ENCODE results near the gene VWA5A. TPM values are rescaled to one million over a fixed set of nuclear protein-coding genes. Genes with fewer than 3 reads are reported as not detected.
"Not testable (repeated sequence)": the region's sequence is repeated elsewhere in the genome, so short reads cannot be mapped to it uniquely, and the experiment has no call there.

Gene VWA5A
- total RNA-seq, 2 donors from 2014 or later: 4.4 to 12.5 TPM

DNA sequence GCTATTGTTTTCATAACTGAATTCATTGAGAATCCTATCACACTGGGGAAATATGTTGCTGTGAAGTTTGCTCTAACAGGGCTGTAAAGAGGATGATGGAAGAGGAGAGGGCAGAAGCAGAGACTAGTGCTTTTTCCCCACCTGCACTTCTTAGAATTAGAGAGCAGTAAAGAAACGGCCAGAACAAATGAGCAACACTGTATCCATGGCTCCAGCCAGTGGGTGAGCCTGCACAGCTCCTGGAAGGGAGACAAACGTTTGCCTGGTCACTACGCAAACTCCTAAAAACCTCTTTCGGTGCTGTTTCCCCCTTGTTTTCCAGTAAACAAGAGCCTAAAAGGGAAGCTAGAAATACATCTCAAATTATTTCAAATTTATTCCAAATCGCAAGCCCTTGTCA lies 45.7 kb downstream of the VWA5A start:
- Mint-ChIP-seq H3K4me3 (no peak overlapping the region), H3K27me3 (peaks cover 15 to 32% of the 10 kb centered on the region in 2 donors), H3K9me3 (no peaks in the 10 kb centered on the region), H3K4me1 (ENCODE audit: low read depth in 2 of 2) (no peaks in the 10 kb centered on the region), H3K27ac (no peak overlapping the region), H3K36me3 (no peaks in the 10 kb centered on the region)
- no peak for ATAC-seq
- no peak for DNase-seq (ENCODE audit: low spot score)

DNA sequence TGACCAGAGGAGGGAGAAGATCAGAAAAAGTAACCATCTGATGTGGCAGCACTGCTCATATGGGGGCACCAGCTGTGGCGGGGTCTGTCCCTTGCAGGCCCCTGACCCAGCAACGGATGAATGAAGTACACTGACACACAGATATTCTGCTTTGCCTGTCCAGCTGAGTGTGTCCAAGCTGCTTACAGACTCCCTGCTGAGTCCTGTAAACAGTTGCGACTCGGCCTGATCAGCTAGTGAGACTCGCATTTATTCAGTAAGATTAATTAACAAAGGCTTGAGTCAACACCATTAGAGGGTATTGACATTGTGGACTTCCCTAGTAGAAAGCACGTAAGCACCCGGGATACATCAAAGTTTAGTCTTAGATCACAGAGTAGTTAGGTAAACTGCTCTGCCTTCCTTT lies 52.6 kb downstream of the VWA5A start:
- Mint-ChIP-seq H3K27me3 (peaks cover 6 to 22% of the 10 kb centered on the region in 2 donors), H3K36me3 (no peaks in the 10 kb centered on the region), H3K27ac (no peak overlapping the region), H3K9me3 (no peaks in the 10 kb centered on the region), H3K4me1 (ENCODE audit: low read depth in 2 of 2) (no peaks in the 10 kb centered on the region), H3K4me3 (no peak overlapping the region)
- no peak for DNase-seq (ENCODE audit: low spot score)
- no peak for ATAC-seq

DNA sequence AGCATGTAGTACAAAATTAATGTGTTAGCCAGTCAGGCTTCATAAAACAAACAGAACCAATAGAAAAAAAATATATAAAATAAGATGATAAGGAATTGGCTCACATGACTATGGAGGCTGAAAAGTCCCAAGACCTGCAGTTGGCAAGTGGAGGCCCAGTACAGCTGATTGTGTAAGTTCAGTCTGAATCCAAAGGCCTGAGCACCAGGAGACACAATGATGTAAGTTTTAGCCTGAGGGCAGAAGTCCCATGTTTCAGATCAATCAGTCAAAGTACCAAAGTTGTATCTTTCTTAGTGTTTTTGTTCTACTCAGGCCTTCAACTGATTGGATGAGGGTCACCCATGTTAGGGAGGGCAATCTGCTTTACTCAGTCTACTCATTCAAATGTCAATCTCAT lies 53.5 kb downstream of the VWA5A start:
- Mint-ChIP-seq H3K27me3 (peaks cover 3 to 17% of the 10 kb centered on the region in 2 donors), H3K36me3 (no peaks in the 10 kb centered on the region), H3K27ac (no peak overlapping the region), H3K4me1 (ENCODE audit: low read depth in 2 of 2) (no peaks in the 10 kb centered on the region), H3K9me3 (no peaks in the 10 kb centered on the region), H3K4me3 (no peak overlapping the region)
- ATAC-seq (no peak), DNase-seq (ENCODE audit: low spot score) (no peak)

DNA sequence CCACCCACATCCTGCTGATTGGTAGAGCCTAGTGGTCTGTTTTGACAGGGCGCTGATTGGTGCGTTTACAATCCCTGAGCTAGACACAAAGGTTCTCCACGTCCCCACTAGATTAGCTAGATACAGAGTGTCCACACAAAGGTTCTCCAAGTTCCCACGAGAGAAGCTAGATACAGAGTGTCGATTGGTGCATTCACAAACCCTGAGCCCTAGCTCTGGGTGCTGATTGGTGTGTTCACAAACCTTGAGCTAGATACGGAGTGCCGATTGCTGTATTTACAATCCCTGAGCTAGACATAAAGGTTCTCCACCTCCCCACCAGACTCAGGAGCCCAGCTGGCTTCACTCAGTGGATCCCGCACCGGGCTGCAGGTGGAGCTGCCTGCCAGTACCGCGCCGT lies 55.1 kb downstream of the VWA5A start:
- H3K9me3 Mint-ChIP-seq; ATAC-seq; H3K27ac Mint-ChIP-seq; H3K4me1 Mint-ChIP-seq (ENCODE audit: low read depth in 2 of 2); H3K4me3 Mint-ChIP-seq; DNase-seq (ENCODE audit: low spot score); H3K36me3 Mint-ChIP-seq: not testable (repeated sequence)
- H3K27me3 Mint-ChIP-seq: peaks cover 3 to 15% of the 10 kb centered on the region in 2 donors

DNA sequence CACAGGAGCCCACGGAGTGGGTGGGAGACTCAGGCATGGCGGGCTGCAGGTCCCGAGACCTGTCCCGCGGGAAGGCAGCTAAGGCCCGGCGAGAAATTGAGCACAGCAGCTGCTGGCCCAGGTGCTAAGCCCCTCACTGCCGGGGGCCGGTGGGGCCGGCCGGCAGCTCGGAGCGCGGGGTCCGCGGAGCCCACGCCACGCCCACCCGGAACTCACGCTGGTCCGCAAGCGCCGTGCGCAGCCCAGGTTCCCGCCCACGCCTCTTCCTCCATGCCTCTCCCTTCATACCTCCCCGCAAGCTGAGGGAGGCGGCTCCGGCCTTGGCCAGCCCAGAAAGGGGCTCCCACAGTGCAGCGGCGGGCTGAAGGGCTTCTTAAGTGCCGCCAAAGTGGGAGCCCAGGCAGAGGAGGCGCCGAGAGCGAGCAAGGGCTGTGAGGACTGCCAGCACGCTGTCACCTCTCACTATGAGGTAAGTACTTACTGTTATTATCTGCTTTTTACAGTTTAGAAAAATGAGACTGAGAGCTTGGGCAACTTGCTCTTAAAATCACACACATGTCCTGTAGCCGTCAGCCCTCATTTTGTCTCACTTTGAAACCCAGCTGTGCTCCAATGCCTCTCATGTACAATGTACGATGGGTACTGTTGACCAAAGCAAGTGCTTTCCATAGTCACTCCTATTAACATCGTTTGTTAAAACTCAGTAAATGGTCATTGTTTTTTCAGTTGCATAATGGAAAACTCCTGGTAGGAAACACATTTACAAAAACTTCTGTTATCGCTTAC lies 55.7 kb downstream of the VWA5A start:
- peaks cover 5 to 15% of the 10 kb centered on the region in 2 donors for H3K27me3 Mint-ChIP-seq
- H3K4me3 Mint-ChIP-seq: no peak overlapping the region
- H3K4me1 Mint-ChIP-seq (ENCODE audit: low read depth in 2 of 2): no peaks in the 10 kb centered on the region
- no peak for ATAC-seq
- no peaks in the 10 kb centered on the region for H3K36me3 Mint-ChIP-seq
- H3K9me3 Mint-ChIP-seq: no peaks in the 10 kb centered on the region
- H3K27ac Mint-ChIP-seq: no peak overlapping the region
- no peak for DNase-seq (ENCODE audit: low spot score)

DNA sequence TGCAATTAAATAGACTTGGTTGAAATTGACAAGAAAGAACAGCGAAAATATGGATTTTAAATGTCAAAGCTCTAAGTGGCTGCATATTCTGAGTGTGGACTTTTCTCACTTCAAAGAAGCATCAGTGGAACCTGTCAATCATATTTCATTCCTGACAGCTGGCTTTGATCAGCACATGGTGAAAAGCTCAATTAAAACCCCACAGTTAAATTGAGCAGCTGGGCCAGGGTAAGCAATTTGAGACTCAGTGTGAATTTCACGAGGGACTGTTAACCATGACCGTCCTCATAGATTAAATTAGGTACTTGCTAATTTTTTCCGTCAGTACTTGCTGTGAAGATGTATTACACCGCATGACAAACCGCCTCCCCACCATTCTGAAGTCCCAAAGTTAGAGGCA lies 56.9 kb downstream of the VWA5A start:
- Mint-ChIP-seq H3K9me3 (no peaks in the 10 kb centered on the region), H3K36me3 (no peaks in the 10 kb centered on the region), H3K4me3 (no peak overlapping the region), H3K27ac (no peak overlapping the region), H3K27me3 (peaks cover 5% of the 10 kb centered on the region in 2 donors), H3K4me1 (ENCODE audit: low read depth in 2 of 2) (no peaks in the 10 kb centered on the region)
- no peak for ATAC-seq
- no peak for DNase-seq (ENCODE audit: low spot score)

DNA sequence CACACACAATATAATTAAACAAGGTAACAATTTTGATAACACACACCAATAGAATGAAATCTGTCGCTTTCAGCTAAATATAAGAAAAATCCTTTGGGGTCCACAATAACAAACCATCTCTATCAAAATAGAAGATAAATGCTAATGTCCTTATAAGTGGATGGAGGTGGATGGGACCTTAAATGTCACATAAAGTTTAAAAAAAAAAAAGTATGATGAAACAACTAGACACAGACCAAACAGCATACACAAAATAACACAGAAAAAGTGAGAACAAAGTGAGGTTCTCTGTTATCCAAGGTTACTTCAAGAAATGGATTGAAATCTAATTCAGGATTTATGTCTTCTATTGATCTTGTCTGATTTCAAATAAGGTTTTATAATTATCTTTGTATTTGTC lies 57.3 kb downstream of the VWA5A start:
- no peak for DNase-seq (ENCODE audit: low spot score)
- no peak overlapping the region for H3K27ac Mint-ChIP-seq

DNA sequence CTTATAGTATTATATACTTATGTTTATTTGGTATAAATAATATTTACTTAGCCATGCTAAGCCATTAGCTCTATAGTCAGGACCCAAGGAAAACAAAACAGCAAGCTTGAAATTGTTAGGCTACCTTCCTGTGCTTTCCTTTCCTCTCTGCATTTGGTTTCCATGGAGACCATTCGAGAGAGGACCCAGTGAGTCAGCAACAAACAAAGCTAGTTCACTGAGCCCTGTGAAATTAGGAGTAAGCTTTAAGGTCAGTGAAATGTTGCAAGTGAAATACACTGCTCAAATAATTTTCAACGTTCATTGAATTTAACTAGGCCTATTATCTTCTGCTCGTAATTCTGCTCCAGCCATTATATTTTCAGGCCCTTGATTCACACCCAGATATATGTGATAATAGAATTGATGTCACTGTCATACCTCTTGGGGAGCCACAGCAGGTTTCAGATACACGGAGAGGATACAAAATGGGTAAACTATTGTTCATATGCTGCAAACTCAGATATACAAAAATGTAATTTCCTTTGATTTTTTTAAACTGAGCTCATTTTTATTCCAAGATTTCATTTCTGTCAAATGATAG lies 58.8 kb downstream of the VWA5A start:
- ATAC-seq (no peak), DNase-seq (ENCODE audit: low spot score) (no peak)
- Mint-ChIP-seq H3K4me3 (no peak overlapping the region), H3K27ac (no peak overlapping the region), H3K36me3 (no peaks in the 10 kb centered on the region), H3K4me1 (ENCODE audit: low read depth in 2 of 2) (no peaks in the 10 kb centered on the region), H3K27me3 (peaks cover 0 to 2% of the 10 kb centered on the region in 2 donors), H3K9me3 (no peaks in the 10 kb centered on the region)

More for the DNA sequence above, 57.3 kb downstream of the VWA5A start:
- no peaks in the 10 kb centered on the region for H3K36me3 Mint-ChIP-seq
- H3K4me1 Mint-ChIP-seq (ENCODE audit: low read depth in 2 of 2): no peaks in the 10 kb centered on the region
- H3K4me3 Mint-ChIP-seq: no peak overlapping the region
- peaks cover under 1 to 2% of the 10 kb centered on the region in 2 donors for H3K27me3 Mint-ChIP-seq
- no peak for ATAC-seq
- H3K9me3 Mint-ChIP-seq: no peaks in the 10 kb centered on the region

DNA sequence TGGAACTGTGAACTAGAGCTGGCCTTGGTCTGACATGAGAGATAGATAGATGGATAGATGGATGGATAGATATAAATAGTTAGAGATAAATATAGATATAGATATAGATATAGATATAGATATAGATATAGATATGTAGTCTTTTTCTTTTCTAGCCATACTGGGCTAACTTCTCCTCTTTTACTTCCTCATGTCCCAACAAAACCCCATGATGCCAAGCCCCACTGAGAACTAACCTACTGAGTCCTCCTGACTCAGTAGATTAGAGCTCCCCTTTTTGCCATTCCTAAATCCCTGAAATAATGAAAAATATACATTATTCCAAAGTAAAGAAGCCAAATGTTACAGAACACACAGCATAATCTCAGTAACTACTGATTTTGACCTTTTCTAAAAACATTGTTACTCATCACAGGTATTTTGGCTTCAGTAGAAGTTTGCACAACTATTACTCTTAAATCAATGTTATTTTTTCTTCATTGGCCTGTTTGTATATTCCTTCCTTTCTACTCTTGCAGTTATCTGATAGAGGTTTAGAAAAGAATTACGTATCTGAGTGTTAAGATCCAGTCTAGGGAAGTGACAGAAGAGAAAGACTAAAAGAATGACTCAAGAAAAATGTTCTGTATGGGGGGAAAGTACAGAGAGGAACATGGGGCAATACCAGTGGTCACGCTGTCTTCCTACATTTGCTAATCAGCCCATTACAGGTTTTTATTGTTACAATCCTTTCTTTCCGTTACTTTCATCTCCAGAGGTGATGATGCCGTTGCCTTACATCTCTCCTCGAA lies 61.9 kb downstream of the VWA5A start:
- ATAC-seq (no peak), DNase-seq (ENCODE audit: low spot score) (no peak)
- Mint-ChIP-seq H3K9me3 (no peaks in the 10 kb centered on the region), H3K36me3 (no peaks in the 10 kb centered on the region), H3K4me3 (no peak overlapping the region), H3K4me1 (ENCODE audit: low read depth in 2 of 2) (no peaks in the 10 kb centered on the region), H3K27me3 (peaks cover 6 to 9% of the 10 kb centered on the region in 2 donors), H3K27ac (no peak overlapping the region)

DNA sequence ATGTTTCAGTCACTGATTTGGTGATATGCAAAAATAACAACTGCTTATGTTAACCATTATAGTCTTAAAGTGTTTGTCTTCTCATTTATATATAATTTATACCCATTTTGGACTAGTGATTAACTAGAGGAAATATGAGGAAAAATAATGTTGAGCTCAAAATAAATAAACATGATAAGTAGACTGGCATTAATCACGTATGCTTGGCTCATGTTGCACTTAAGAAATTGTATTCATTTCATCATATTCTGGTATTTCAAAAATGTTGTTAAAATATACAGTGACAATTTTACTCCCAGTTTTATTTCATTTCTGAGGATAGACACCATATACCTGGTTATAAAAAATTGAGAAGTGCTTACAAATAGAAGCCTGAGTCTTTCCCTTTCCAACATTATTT lies 64.1 kb downstream of the VWA5A start:
- no peak for DNase-seq (ENCODE audit: low spot score)
- no peaks in the 10 kb centered on the region for H3K36me3 Mint-ChIP-seq
- no peak overlapping the region for H3K4me3 Mint-ChIP-seq
- no peak for ATAC-seq
- H3K9me3 Mint-ChIP-seq: no peaks in the 10 kb centered on the region
- no peaks in the 10 kb centered on the region for H3K4me1 Mint-ChIP-seq (ENCODE audit: low read depth in 2 of 2)
- H3K27ac Mint-ChIP-seq: no peak overlapping the region
- peaks cover 6 to 14% of the 10 kb centered on the region in 2 donors for H3K27me3 Mint-ChIP-seq

DNA sequence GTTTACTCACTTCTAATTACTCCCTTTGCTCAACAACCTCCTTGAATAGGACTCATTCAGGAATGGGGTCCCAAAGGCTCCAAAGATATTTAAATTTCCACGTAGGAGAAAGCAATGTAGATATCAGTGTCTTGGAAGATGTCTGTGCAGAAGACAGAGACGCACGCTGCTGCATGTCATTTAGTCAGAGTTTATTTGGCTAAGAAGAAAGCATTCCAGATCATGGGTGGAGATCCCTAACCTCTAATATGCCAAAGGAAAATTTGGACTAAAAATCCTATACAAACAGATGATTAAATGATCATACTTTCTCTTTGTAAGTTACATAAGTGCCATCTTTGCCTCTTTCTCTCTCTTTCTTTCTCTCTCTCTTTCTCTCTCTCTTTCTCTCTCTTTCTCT lies 67.8 kb downstream of the VWA5A start, which contains the start of gene OR10D3:
Gene OR10D3 (plus strand): TSS at position 278 of the 400 bp plus-strand sequence. CDS start 1,925 bp downstream, outside the sequence.
- DNase-seq (ENCODE audit: low spot score) (no peak), ATAC-seq (no peak)
- no peaks in the 10 kb centered on the region for H3K4me1 Mint-ChIP-seq (ENCODE audit: low read depth in 2 of 2)
- H3K36me3 Mint-ChIP-seq: no peaks in the 10 kb centered on the region
- H3K27ac Mint-ChIP-seq: no peak within 1 kb of the TSS
- H3K27me3 Mint-ChIP-seq: peaks cover 19 to 32% of the 10 kb centered on the region in 2 donors
- no peak within 1 kb of the TSS for H3K4me3 Mint-ChIP-seq
- no peaks in the 10 kb centered on the region for H3K9me3 Mint-ChIP-seq

DNA sequence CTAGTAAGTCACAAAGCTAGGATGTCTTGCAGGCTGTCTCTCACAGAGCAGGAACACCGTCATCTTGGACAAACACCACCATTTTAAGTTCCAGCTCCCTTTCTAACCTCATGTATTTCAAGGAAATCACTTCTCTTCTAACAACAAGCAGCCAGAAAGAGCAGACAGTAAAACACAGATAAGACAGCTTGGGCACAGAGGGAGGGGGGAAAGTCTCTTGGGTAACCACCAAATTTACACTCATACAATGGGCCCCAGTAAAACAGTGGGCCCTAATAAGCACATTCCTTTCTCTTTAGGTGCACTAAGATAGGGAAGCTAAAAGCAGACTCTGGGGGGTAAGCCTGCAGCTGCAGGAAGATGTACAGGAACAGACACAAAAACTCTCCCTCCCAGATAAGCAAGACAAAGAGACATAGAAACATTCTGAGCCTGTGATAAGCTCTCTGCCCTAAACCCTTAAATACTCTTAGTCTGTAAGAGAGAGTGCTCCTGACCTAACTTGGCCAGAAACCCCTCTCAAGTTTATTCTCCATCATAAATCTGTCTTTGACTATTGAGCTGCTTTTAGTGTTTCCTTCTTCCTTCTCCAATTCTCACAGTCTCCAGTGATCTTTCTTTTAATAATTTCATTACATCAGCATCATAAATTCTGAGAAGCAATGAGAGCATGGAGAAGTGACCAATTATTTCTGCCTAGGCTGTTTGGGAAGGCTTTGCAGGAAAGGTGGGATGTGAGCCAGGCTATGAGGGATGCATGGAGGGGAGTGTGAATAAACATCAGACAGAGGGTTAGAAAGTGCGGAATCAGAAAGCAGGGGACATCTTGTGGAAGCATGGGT lies 75.3 kb downstream of the VWA5A start:
- Mint-ChIP-seq H3K4me1 (ENCODE audit: low read depth in 2 of 2) (no peaks in the 10 kb centered on the region), H3K4me3 (no peak overlapping the region), H3K36me3 (no peaks in the 10 kb centered on the region), H3K27ac (no peak overlapping the region), H3K27me3 (peaks cover 14 to 23% of the 10 kb centered on the region in 2 donors), H3K9me3 (no peaks in the 10 kb centered on the region)
- no peak for ATAC-seq
- no peak for DNase-seq (ENCODE audit: low spot score)

DNA sequence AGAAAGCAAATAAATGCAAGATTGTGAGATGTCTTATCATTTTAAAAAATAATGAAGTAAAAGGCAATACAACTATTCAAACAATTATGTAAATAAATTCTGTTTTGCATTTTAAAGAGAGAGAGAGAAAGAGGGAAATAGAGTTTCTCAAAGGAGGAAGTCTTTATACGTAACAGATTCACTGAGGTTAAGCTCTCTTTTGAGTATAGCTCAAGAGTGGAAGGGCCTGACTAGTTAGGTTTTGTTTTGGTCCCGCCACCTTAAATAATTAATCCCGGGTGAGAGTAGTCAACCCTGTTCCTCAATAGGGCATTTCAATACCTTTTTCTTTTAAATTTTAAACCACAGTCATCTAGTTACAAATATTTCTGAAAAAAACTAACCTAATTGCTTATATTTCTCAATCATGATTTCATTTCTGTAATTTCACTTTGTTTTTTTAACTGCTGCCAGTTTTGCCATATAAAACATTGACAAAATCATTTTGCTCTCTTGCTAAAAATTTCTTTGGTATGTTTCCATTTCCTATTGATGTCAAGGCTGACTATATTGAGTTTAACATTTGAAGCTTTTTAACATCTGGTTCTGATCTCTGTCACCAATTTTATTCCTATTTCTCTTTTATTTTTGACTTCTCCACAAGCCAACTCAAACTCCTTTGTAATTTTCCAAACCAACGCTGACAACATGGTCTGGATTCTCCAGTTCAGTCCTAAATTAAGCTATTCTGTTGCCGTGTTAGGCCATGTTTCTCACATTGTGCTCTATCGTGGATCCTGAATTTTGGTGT lies 78.2 kb downstream of the VWA5A start:
- Mint-ChIP-seq H3K27me3 (peaks cover 6 to 15% of the 10 kb centered on the region in 2 donors), H3K9me3 (no peaks in the 10 kb centered on the region), H3K4me3 (no peak overlapping the region), H3K27ac (no peak overlapping the region), H3K36me3 (no peaks in the 10 kb centered on the region), H3K4me1 (ENCODE audit: low read depth in 2 of 2) (no peaks in the 10 kb centered on the region)
- no peak for ATAC-seq
- no peak for DNase-seq (ENCODE audit: low spot score)
